Upper lobe of left lung (tissue), 4 donors: ENCODE results near the gene ROS1.

Source experiments
- CTCF ChIP-seq, 6 experiments: fragments of 450-650 bp in 4 of 6; fragments of 200-600 bp in 2 of 6; sonication (generic) in 2 of 6; IDR thresholded peaks; one replicate each; pipeline ENCODE4 v1.5.1; 2016 to 2019; ENCODE audit warnings: antibody characterized with exemption in 6 of 6
- EP300 ChIP-seq, 4 donors: sonication (generic); formaldehyde crosslinking; IDR thresholded peaks; one replicate each; pipeline ENCODE4 v1.5.1; 2017; ENCODE audit warnings: antibody characterized with exemption in 4 of 4, control low read depth in 2 of 4
- POLR2A ChIP-seq, 4 donors: fragments of 450-650 bp; IDR thresholded peaks; one replicate each; pipeline ENCODE4 v1.5.1; 2016 to 2017; ENCODE audit warnings: antibody characterized with exemption in 4 of 4, mild to moderate bottlenecking in 2 of 4
- POLR2AphosphoS5 ChIP-seq, 2 donors: sonication (generic); formaldehyde crosslinking; IDR thresholded peaks; one replicate each; pipeline ENCODE4 v1.5.1; 2017; ENCODE audit warnings: antibody characterized with exemption in 2 of 2

GRCh38 chr6:117411474-117411873 lies 14.3 kb downstream of the ROS1 start:
- TF ChIP-seq POLR2A (IDR thresholded peaks at IDR 0.05) (no peak), CTCF (IDR thresholded peaks at IDR 0.05) (no peak), EP300 (IDR thresholded peaks at IDR 0.05) (no peak), POLR2AphosphoS5 (IDR thresholded peaks at IDR 0.05) (no peak)
